Keratinocyte (primary cell): ENCODE data around the gene POM121C.
"Not testable (repeated sequence)": the region's sequence is repeated elsewhere in the genome, so short reads cannot be mapped to it uniquely, and the experiment has no call there.

ENCODE experiments used
- EZH2 ChIP-seq: IDR thresholded peaks from one replicate; pipeline ENCODE4 v1.6.1; 2012; ENCODE audit warnings: inconsistent platforms, mild to moderate bottlenecking, low read length, moderate library complexity
- TF ChIP-seq, protein P1 (sequence below), 3 experiments: IDR thresholded peaks in 1 of 3; conservative IDR thresholded peaks in 1 of 3; optimal IDR thresholded peaks in 1 of 3; 2 replicates in 2 of 3; 3 replicates in 1 of 3; pipeline versions ENCODE3 to v1.5.1; 2011; ENCODE audit warnings: low read length in 3 of 3, mild to moderate bottlenecking in 3 of 3, moderate library complexity in 2 of 3, control low read depth in 1 of 3, inconsistent platforms in 1 of 3; ENCODE audit not compliant: insufficient read depth in 2 of 3; ENCODE audit errors: extremely low read depth in 1 of 3

DNA sequence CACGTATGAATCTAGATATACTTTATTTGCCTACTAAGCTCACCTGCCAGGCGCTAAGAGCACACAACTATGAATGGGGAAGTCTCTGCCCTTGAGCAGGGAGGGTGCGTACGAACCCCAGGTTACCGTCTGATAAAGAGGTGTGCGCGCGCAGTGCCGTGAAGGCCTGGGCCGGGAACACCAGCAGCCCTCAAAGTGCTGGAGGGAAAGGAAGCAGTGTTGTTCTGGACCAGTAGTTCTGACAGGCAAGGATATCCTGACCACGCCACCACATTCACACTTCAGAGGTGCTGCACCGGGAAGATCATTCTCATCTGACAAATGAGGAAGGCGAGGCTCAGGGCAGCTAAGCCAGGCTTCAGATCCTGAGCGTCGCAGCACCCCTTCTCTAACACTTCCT is 62.6 kb downstream of the POM121C start:
- TF ChIP-seq, protein P1, sequence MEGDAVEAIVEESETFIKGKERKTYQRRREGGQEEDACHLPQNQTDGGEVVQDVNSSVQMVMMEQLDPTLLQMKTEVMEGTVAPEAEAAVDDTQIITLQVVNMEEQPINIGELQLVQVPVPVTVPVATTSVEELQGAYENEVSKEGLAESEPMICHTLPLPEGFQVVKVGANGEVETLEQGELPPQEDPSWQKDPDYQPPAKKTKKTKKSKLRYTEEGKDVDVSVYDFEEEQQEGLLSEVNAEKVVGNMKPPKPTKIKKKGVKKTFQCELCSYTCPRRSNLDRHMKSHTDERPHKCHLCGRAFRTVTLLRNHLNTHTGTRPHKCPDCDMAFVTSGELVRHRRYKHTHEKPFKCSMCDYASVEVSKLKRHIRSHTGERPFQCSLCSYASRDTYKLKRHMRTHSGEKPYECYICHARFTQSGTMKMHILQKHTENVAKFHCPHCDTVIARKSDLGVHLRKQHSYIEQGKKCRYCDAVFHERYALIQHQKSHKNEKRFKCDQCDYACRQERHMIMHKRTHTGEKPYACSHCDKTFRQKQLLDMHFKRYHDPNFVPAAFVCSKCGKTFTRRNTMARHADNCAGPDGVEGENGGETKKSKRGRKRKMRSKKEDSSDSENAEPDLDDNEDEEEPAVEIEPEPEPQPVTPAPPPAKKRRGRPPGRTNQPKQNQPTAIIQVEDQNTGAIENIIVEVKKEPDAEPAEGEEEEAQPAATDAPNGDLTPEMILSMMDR (optimal IDR thresholded peaks at IDR 0.05 in 1 of 3, IDR thresholded peaks at IDR 0.05 in 1 of 3, conservative IDR thresholded peaks at IDR 0.05 in 1 of 3; ENCODE audit: extremely low read depth in 1 of 3, insufficient read depth in 2 of 3, low read length in 3 of 3), result not testable (repeated sequence)
- TF ChIP-seq EZH2, result not testable (repeated sequence)
